IMR-90 (cell line): ENCODE measurements around the gene C10orf62. TPM values are rescaled to one million over a fixed set of nuclear protein-coding genes. Genes with fewer than 3 reads are reported as not detected.

ENCODE experiments used
- ATAC-seq: fragments of 200-7000 bp; cut with Tn5 transposase; 2 replicates; pipeline ENCODE4 v1.9.1; 2020; ENCODE audit warnings: low read depth, mild to moderate bottlenecking, moderate library complexity
- BruUV-seq: library from RNA; stranded (reverse); fragments of 400-500 nt; replicated peaks from 2 replicates; lab custom pipeline; 2021; lab: Mats Ljungman, UMichigan
- CTCF ChIA-PET: fragments of 300-600 bp; formaldehyde crosslinking; extraction: SDS; loops from one replicate; lab custom pipeline; 2021; ENCODE audit warnings: antibody characterized with exemption; lab: Yijun Ruan, JAX
- POLR2A ChIA-PET: fragments of 300-600 bp; sonication (Branson Sonifier 250); formaldehyde crosslinking; loops from one replicate; lab custom pipeline; 2022; ENCODE audit warnings: antibody characterized with exemption; ENCODE audit not compliant: unreplicated experiment; lab: Charles Lee
- DNase-seq: peaks from one replicate; pipeline ENCODE4 v3.0.0; 2013
- H2AFZ ChIP-seq: replicated peaks from 2 replicates; pipeline ENCODE3; 2013; ENCODE audit warnings: low read length, mild to moderate bottlenecking; ENCODE audit not compliant: poor library complexity
- H2AK5ac ChIP-seq: 2 replicates; pipeline ENCODE4 v1.6.1; 2013; ENCODE audit warnings: low read depth, low read length, inconsistent platforms
- H2AK9ac ChIP-seq: replicated peaks from 2 replicates; pipeline ENCODE3; 2013; ENCODE audit warnings: mild to moderate bottlenecking, low read depth, low read length, moderate library complexity; ENCODE audit not compliant: poor library complexity
- H2BK120ac ChIP-seq: 2 replicates; pipeline ENCODE4 v1.6.1; 2013; ENCODE audit warnings: low read depth, low read length, inconsistent platforms
- H2BK15ac ChIP-seq: 3 replicates; pipeline ENCODE4 v1.6.1; 2013; ENCODE audit warnings: low read depth, low read length, inconsistent platforms
- H2BK20ac ChIP-seq: 2 replicates; pipeline ENCODE4 v1.6.1; 2013; ENCODE audit warnings: low read depth, mild to moderate bottlenecking, inconsistent platforms, low read length, moderate library complexity
- H2BK5ac ChIP-seq: 2 replicates; pipeline ENCODE4 v1.6.1; 2013; ENCODE audit warnings: mild to moderate bottlenecking, low read depth, low read length, inconsistent platforms; ENCODE audit not compliant: poor library complexity, severe bottlenecking
- H3K14ac ChIP-seq: replicated peaks from 2 replicates; pipeline ENCODE4 v1.6.1; 2013; ENCODE audit warnings: low read depth, low read length, inconsistent platforms
- H3K18ac ChIP-seq: 2 replicates; pipeline ENCODE4 v1.6.1; 2013; ENCODE audit warnings: low read depth, low read length, control low read depth
- H3K23ac ChIP-seq: 2 replicates; pipeline ENCODE4 v1.6.1; 2013; ENCODE audit warnings: low read depth, low read length, inconsistent platforms
- H3K27ac ChIP-seq: 2 replicates; pipeline ENCODE4 v1.5.1; 2013; ENCODE audit warnings: mild to moderate bottlenecking, control low read depth, low read length; ENCODE audit not compliant: insufficient read depth
- H3K27me3 ChIP-seq: 2 replicates; pipeline ENCODE4 v1.6.1; 2013; ENCODE audit warnings: low read length; ENCODE audit not compliant: control insufficient read depth, insufficient read depth
- H3K36me3 ChIP-seq: 2 replicates; pipeline ENCODE4 v1.6.1; 2013; ENCODE audit warnings: low read length, mixed read lengths; ENCODE audit not compliant: control insufficient read depth, insufficient read depth
- H3K4ac ChIP-seq: 2 replicates; pipeline ENCODE4 v1.6.1; 2013; ENCODE audit warnings: low read depth, low read length, inconsistent platforms
- H3K4me1 ChIP-seq: 2 replicates; pipeline ENCODE4 v1.6.1; 2013; ENCODE audit warnings: low read length, mixed read lengths; ENCODE audit not compliant: control insufficient read depth, insufficient read depth
- H3K4me2 ChIP-seq: 2 replicates; pipeline ENCODE4 v1.6.1; 2013; ENCODE audit warnings: low read depth, mild to moderate bottlenecking, control low read depth, low read length, moderate library complexity
- H3K4me3 ChIP-seq: 2 replicates; pipeline ENCODE4 v1.5.1; 2013; ENCODE audit warnings: low read depth, mild to moderate bottlenecking, control low read depth, low read length, moderate library complexity; ENCODE audit not compliant: insufficient read depth
- H3K56ac ChIP-seq: 2 replicates; pipeline ENCODE4 v1.6.1; 2013; ENCODE audit warnings: low read length, inconsistent platforms; ENCODE audit not compliant: insufficient read depth; ENCODE audit errors: extremely low read depth
- H3K79me1 ChIP-seq, 2 experiments: 2 replicates each; pipeline ENCODE4 v1.6.1; 2013; ENCODE audit warnings: low read length in 2 of 2, inconsistent platforms in 1 of 2, low read depth in 1 of 2
- H3K9ac ChIP-seq: 2 replicates; pipeline ENCODE4 v1.6.1; 2013; ENCODE audit warnings: low read depth, low read length, control low read depth
- H3K9me1 ChIP-seq: 2 replicates; pipeline ENCODE4 v1.6.1; 2013; ENCODE audit warnings: low read length, inconsistent platforms; ENCODE audit not compliant: insufficient read depth
- H3K9me3 ChIP-seq: 2 replicates; pipeline ENCODE4 v1.6.1; 2013; ENCODE audit warnings: low read length; ENCODE audit not compliant: control insufficient read depth, insufficient read depth
- H4K20me1 ChIP-seq: 2 replicates; pipeline ENCODE4 v1.6.1; 2013; ENCODE audit warnings: low read length, inconsistent platforms; ENCODE audit not compliant: insufficient read depth
- H4K5ac ChIP-seq: 2 replicates; pipeline ENCODE4 v1.6.1; 2013; ENCODE audit warnings: mild to moderate bottlenecking, low read depth, low read length, control low read depth
- H4K8ac ChIP-seq, 2 experiments: 2 replicates each; pipeline ENCODE4 v1.6.1; 2013; ENCODE audit warnings: low read depth in 2 of 2, low read length in 2 of 2, control low read depth in 1 of 2, inconsistent platforms in 1 of 2
- H4K91ac ChIP-seq: 2 replicates; pipeline ENCODE4 v1.6.1; 2013; ENCODE audit warnings: low read depth, low read length, inconsistent platforms; ENCODE audit not compliant: insufficient read depth
- BHLHE40 ChIP-seq: fragments of 150-350 bp; IDR thresholded peaks from 2 replicates; pipeline ENCODE4 v1.6.1; 2016; ENCODE audit warnings: mild to moderate bottlenecking, low read depth, low read length
- CEBPB ChIP-seq: IDR thresholded peaks from 2 replicates; pipeline ENCODE4 v1.6.1; 2012; ENCODE audit warnings: low read depth, low read length, improper control_type of control experiment
- FOS ChIP-seq: fragments of 150-350 bp; IDR thresholded peaks from 2 replicates; pipeline ENCODE4 v1.6.1; 2016; ENCODE audit warnings: low read depth, low read length
- MAFK ChIP-seq: IDR thresholded peaks from 2 replicates; pipeline ENCODE4 v1.6.1; 2012; ENCODE audit warnings: low read depth, low read length, improper control_type of control experiment
- MXI1 ChIP-seq: IDR thresholded peaks from 2 replicates; pipeline ENCODE4 v1.6.1; 2012; ENCODE audit warnings: low read depth, mild to moderate bottlenecking, low read length, moderate library complexity, borderline replicate concordance
- POLR2A ChIP-seq: IDR thresholded peaks from 2 replicates; pipeline ENCODE4 v1.6.1; 2012; ENCODE audit warnings: mild to moderate bottlenecking, low read depth, low read length
- RCOR1 ChIP-seq: IDR thresholded peaks from 2 replicates; pipeline ENCODE4 v1.6.1; 2012; ENCODE audit warnings: mild to moderate bottlenecking, low read length, improper control_type of control experiment; ENCODE audit not compliant: insufficient replicate concordance
- RFX5 ChIP-seq: IDR thresholded peaks from 2 replicates; pipeline ENCODE4 v1.8.0; 2012; ENCODE audit warnings: low read depth, mild to moderate bottlenecking, low read length, moderate library complexity
- SMC3 ChIP-seq: fragments of 150-350 bp; IDR thresholded peaks from 2 replicates; pipeline ENCODE4 v1.6.1; 2016; ENCODE audit warnings: low read depth, mild to moderate bottlenecking, antibody characterized with exemption, low read length, moderate library complexity
- WGBS, 2 experiments: methylation state at CpG; one replicate each; pipeline versions ENCODE4 v1.1.5 to v1.1.7; 2013; ENCODE audit warnings: missing lambda C conversion rate in 2 of 2; ENCODE audit not compliant: insufficient read length in 1 of 2; ENCODE audit errors: extremely low coverage in 2 of 2; 5-methylcytosine and 5-hydroxymethylcytosine counted together
- dilution Hi-C: fragments of 300-500 bp; cut with HindIII; formaldehyde crosslinking; loops from one replicate; pipeline ENCODE4 v1.14.3; 2018; ENCODE audit warnings: low sequenced_read_pairs; ENCODE audit not compliant: unreplicated experiment
- in situ Hi-C: fragments of 300-500 bp; cut with MboI; formaldehyde crosslinking; loops from 3 replicates; pipeline ENCODE4 v1.14.3; 2019; ENCODE audit warnings: low sequenced_read_pairs, inconsistent platforms, mixed read lengths
- intact Hi-C: fragments of 100-400 bp; cut with micrococcal nuclease; formaldehyde crosslinking; loops from 2 replicates; pipeline ENCODE4 v1.10.0; 2022
- polyA plus RNA-seq, 3 experiments: library from polyadenylated mRNA; depleted of rRNA; stranded (reverse); fragments of >200 nt; gene quantifications; 2 replicates each; pipeline ENCODE4 v1.2.3, GENCODE V29; 2012; ENCODE audit warnings: low replicate concordance in 1 of 3
- total RNA-seq: library from RNA; depleted of rRNA; stranded (reverse); fragments of >200 nt; gene quantifications from 2 replicates; pipeline ENCODE4 v1.2.3, GENCODE V29; 2012
- TF ChIP-seq, protein P1 (sequence below): fragments of 150-350 bp; IDR thresholded peaks from 2 replicates; pipeline ENCODE4 v1.6.1; 2016; ENCODE audit warnings: low read depth, mild to moderate bottlenecking, low read length, moderate library complexity, borderline replicate concordance
- TF ChIP-seq, protein P2 (sequence below): fragments of 150-350 bp; IDR thresholded peaks from 2 replicates; pipeline ENCODE4 v1.6.1; 2017; ENCODE audit warnings: mild to moderate bottlenecking, antibody characterized with exemption, low read length, low read depth

C10orf62 gene
- total and polyA plus RNA-seq, 2 of the 4 experiments (the other 2 are of a cell fraction): not detected

DNA sequence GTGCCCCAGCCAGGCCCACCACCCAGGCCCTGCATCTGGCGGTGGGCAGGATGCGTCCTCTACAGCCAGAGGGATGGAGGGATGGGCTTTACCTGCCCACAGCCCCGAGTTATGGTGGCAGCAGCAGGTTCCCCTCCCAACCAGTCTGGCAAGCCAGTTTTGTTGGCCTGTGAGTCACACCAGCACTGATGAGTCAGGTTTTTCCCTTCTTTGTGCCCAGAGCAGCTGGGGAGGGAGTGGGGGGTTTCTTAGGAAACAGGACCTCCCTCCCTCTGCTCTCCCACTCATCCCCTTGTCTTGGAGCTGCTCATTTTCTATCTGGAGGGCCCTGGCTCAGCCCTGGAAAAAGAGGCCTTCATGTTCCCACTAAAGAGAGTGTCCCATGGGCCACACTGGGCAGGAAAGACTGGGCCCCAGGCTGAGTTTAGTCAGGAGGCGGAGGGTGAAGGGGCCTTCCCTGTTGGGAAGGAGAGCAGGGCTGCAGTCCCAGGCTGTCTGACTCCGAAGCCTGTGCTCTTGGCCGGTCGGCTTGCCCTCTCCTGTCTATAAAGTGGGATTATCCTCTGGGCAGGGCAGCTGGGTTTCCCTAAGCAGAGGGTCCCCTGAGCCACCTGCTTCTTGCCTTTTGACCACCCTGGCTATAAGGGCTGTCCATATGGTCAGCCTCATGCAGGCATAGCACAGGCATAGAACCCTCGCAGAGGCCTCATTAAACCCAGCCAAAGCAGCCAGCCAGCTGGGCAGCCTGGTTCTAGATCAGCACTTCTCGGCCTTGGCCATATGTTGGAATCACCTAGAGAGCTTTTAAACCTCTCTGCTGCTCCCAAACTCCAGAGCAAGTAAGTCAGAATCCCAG is 47.1 kb upstream of the C10orf62 start (continued):
- TF ChIP-seq, protein P1, sequence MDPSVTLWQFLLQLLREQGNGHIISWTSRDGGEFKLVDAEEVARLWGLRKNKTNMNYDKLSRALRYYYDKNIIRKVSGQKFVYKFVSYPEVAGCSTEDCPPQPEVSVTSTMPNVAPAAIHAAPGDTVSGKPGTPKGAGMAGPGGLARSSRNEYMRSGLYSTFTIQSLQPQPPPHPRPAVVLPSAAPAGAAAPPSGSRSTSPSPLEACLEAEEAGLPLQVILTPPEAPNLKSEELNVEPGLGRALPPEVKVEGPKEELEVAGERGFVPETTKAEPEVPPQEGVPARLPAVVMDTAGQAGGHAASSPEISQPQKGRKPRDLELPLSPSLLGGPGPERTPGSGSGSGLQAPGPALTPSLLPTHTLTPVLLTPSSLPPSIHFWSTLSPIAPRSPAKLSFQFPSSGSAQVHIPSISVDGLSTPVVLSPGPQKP: no peak

DNA sequence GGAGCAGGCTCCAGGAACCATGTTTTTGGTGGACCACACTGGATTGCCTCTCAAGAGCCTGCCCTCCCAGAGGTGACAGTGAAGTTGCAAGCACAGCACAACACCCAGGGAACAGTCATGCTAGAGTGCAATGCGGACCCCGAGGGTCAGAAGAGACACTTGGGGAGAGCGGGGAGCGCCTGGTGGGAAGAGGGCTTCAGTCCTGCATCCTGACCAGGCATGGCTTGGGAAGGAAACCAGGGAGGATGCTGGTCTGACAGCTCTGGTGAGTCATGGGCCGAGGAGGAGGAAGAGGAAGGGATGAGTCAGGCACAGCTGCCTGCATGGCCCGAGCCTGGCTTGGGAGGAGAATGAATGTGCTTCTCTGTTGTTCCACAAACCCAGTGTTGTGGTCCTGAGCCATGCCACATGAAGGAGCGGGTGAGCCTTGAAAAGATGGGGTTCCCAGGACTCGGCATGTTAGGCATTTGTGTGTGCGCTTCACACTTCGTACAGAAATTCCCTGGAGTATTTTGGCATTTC is 46.4 kb upstream of the C10orf62 start:
- peak overlapping the region; percentile 83 to 94 for H4K8ac ChIP-seq
- POLR2A ChIA-PET: no interaction called here
- ATAC-seq (peak; percentile 67), DNase-seq (peak; percentile 98)
- peak overlapping the region; percentile 97 for H2AK9ac ChIP-seq
- peaks cover 39% of the 10 kb centered on the region for H3K4me1 ChIP-seq
- WGBS, 2 experiments: 2% methylated on average over 6 of the region's 10 CpGs; no CpG with 5 or more reads in 1 of the 2 experiments
- intact Hi-C loops: no loop called here
- no TSS peak for BruUV-seq
- no peaks in the 10 kb centered on the region for H3K36me3 ChIP-seq
- peak overlapping the region; percentile 95 for H3K4ac ChIP-seq
- peak overlapping the region; percentile 83 for H3K23ac ChIP-seq
- H3K79me1 ChIP-seq: peaks cover 27 to 84% of the 10 kb centered on the region in 2 experiments
- H2AK5ac ChIP-seq: peak overlapping the region; percentile 90
- peak overlapping the region; percentile 40; the same call in 1 of the 2 replicates for H3K9ac ChIP-seq
- peak overlapping the region; percentile 84 for H3K14ac ChIP-seq
- no peaks in the 10 kb centered on the region for H3K27me3 ChIP-seq
- in situ Hi-C loops: no loop called here
- peak overlapping the region; percentile 95 for H2BK5ac ChIP-seq
- H2BK20ac ChIP-seq: peak overlapping the region; percentile 95
- H4K20me1 ChIP-seq: no peaks in the 10 kb centered on the region
- H3K18ac ChIP-seq: peak overlapping the region; percentile 90
- peak overlapping the region; percentile 53; the same call in 2 of the 3 replicates for H2BK15ac ChIP-seq
- H3K56ac ChIP-seq: peak overlapping the region; percentile 73
- peak overlapping the region; percentile 85 for H4K5ac ChIP-seq
- no peak overlapping the region for H3K4me3 ChIP-seq
- peak overlapping the region; percentile 87 for H2BK120ac ChIP-seq
- peak overlapping the region; percentile 91 for H4K91ac ChIP-seq
- H3K27ac ChIP-seq: peak overlapping the region; percentile 92
- no peaks in the 10 kb centered on the region for H3K9me3 ChIP-seq
- dilution Hi-C loops: no loop called here
- peak overlapping the region; percentile 64 for H3K4me2 ChIP-seq
- H3K9me1 ChIP-seq: peaks cover 20% of the 10 kb centered on the region
- CTCF ChIA-PET: interaction anchor here (1.0 kb wide), 1 partner anchor 10 kb away, joined by 4 read pairs; no protein-coding TSS in a partner anchor
- peak overlapping the region; percentile 79 for H2AFZ ChIP-seq
- TF ChIP-seq BHLHE40 (peak; percentile 71), POLR2A (0 out of 2 replicates have a peak, but pooled peaks have one; percentile 15), SMC3 (no peak), MAFK (no peak), MXI1 (peak; percentile 96), CEBPB (no peak), FOS (peak; percentile 100), RFX5 (no peak), RCOR1 (no peak)
- TF ChIP-seq, protein P2, sequence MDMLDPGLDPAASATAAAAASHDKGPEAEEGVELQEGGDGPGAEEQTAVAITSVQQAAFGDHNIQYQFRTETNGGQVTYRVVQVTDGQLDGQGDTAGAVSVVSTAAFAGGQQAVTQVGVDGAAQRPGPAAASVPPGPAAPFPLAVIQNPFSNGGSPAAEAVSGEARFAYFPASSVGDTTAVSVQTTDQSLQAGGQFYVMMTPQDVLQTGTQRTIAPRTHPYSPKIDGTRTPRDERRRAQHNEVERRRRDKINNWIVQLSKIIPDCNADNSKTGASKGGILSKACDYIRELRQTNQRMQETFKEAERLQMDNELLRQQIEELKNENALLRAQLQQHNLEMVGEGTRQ: no peak
- TF ChIP-seq, protein P1: no peak
